OCI-LY1 (cell line): ENCODE measurements around the gene CAVIN4.

Source experiments
- H2AFZ ChIP-seq: fragments of 200-600 bp; sonication (generic), shearing (Covaris generic); 2 replicates; pipeline ENCODE4 v1.6.0; 2014; ENCODE audit warnings: antibody characterized with exemption, mild to moderate bottlenecking, low read length
- H3F3A ChIP-seq: fragments of 200-600 bp; sonication (generic), shearing (Covaris generic); 2 replicates; pipeline ENCODE4 v1.6.0; 2014; ENCODE audit warnings: mild to moderate bottlenecking, antibody characterized with exemption, low read length, moderate library complexity; ENCODE audit not compliant: insufficient read depth
- H3K27ac ChIP-seq: fragments of 200-600 bp; sonication (generic); 2 replicates; pipeline ENCODE4 v1.5.1; 2014; ENCODE audit warnings: low read length, mixed run types, mild to moderate bottlenecking, low read depth; ENCODE audit not compliant: poor library complexity, severe bottlenecking
- H3K27me3 ChIP-seq: fragments of 200-600 bp; sonication (generic); 2 replicates; pipeline ENCODE4 v1.6.0; 2014; ENCODE audit warnings: antibody characterized with exemption, mild to moderate bottlenecking, low read length, moderate library complexity; ENCODE audit not compliant: insufficient read depth
- H3K36me3 ChIP-seq: fragments of 200-600 bp; sonication (generic); 2 replicates; pipeline ENCODE4 v1.6.1; 2014; ENCODE audit warnings: mild to moderate bottlenecking, antibody characterized with exemption, low read length, moderate library complexity, mixed read lengths; ENCODE audit not compliant: insufficient read depth
- H3K4me1 ChIP-seq: fragments of 200-600 bp; sonication (generic); 2 replicates; pipeline ENCODE4 v1.5.1; 2014; ENCODE audit warnings: mild to moderate bottlenecking, low read length, moderate library complexity; ENCODE audit not compliant: insufficient read depth, severe bottlenecking
- H3K4me2 ChIP-seq: fragments of 200-600 bp; sonication (generic), shearing (Covaris generic); 2 replicates; pipeline ENCODE4 v1.6.1; 2014; ENCODE audit warnings: low read length
- H3K4me3 ChIP-seq: fragments of 200-600 bp; sonication (generic); 2 replicates; pipeline ENCODE4 v1.5.1; 2014; ENCODE audit warnings: low read length, low read depth, mild to moderate bottlenecking, mixed read lengths; ENCODE audit not compliant: poor library complexity, severe bottlenecking
- H3K79me2 ChIP-seq: fragments of 200-600 bp; shearing (Covaris generic); 2 replicates; pipeline ENCODE4 v1.6.1; 2016; ENCODE audit warnings: mixed run types, low read length, mixed read lengths; ENCODE audit not compliant: insufficient read depth
- H3K9ac ChIP-seq: fragments of 200-600 bp; sonication (generic), shearing (Covaris generic); 2 replicates; pipeline ENCODE4 v1.6.1; 2014; ENCODE audit warnings: mild to moderate bottlenecking, low read length, mixed read lengths
- H3K9me2 ChIP-seq: fragments of 200-600 bp; sonication (generic), shearing (Covaris generic); 2 replicates; pipeline ENCODE4 v1.6.1; 2014; ENCODE audit warnings: low read depth, mild to moderate bottlenecking, low read length, mixed read lengths
- H3K9me3 ChIP-seq: fragments of 200-600 bp; shearing (Covaris generic); 2 replicates; pipeline ENCODE4 v1.6.1; 2014; ENCODE audit warnings: low read length, mixed read lengths
- H4K20me1 ChIP-seq: fragments of 200-600 bp; sonication (generic), shearing (Covaris generic); 2 replicates; pipeline ENCODE4 v1.6.0; 2016; ENCODE audit warnings: mild to moderate bottlenecking, low read length; ENCODE audit not compliant: insufficient read depth
- EZH2 ChIP-seq: fragments of 200-600 bp; sonication (generic), shearing (Covaris generic); IDR thresholded peaks from 2 replicates; pipeline ENCODE4 v1.8.0; 2017; ENCODE audit warnings: borderline replicate concordance, mixed run types, mild to moderate bottlenecking, antibody characterized with exemption, low read length, moderate library complexity, mixed read lengths
- TF ChIP-seq, protein P1 (sequence below): fragments of 200-600 bp; sonication (generic), shearing (Covaris generic); IDR thresholded peaks from 2 replicates; pipeline ENCODE4 v1.5.1; 2017; ENCODE audit warnings: mild to moderate bottlenecking, antibody characterized with exemption, low read length, moderate library complexity, mixed read lengths

The CAVIN4 gene

DNA sequence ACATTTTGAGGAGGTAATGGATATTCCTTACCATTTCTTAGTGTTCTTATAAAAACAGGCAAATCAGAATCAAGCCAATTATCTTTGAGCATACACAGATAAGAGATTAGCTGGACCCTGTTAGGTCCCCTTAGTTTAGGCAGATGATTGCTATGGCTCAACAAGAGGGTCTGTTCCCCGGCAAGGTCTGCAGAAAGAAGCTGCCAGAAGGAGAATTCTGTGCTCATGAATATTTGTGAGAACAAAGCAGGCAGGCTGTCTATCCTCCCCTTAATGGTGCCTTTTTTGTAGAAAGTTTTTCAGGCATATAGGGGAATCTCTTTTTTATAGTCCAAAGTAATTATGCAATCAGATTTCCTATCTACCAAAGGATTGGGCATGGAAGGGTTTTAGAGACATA lies 27.5 kb downstream of the CAVIN4 start:
- Histone ChIP-seq H3K4me3 (no peak overlapping the region), H3K27ac (no peak overlapping the region), H3K4me1 (no peaks in the 10 kb centered on the region), H4K20me1 (no peaks in the 10 kb centered on the region), H3K79me2 (no peaks in the 10 kb centered on the region), H2AFZ (no peak overlapping the region), H3K9me2 (no peaks in the 10 kb centered on the region), H3F3A (no peaks in the 10 kb centered on the region), H3K27me3 (no peaks in the 10 kb centered on the region), H3K4me2 (no peak overlapping the region), H3K36me3 (no peaks in the 10 kb centered on the region), H3K9me3 (no peaks in the 10 kb centered on the region), H3K9ac (no peak overlapping the region)
- no peak for TF ChIP-seq EZH2
- TF ChIP-seq, protein P1, sequence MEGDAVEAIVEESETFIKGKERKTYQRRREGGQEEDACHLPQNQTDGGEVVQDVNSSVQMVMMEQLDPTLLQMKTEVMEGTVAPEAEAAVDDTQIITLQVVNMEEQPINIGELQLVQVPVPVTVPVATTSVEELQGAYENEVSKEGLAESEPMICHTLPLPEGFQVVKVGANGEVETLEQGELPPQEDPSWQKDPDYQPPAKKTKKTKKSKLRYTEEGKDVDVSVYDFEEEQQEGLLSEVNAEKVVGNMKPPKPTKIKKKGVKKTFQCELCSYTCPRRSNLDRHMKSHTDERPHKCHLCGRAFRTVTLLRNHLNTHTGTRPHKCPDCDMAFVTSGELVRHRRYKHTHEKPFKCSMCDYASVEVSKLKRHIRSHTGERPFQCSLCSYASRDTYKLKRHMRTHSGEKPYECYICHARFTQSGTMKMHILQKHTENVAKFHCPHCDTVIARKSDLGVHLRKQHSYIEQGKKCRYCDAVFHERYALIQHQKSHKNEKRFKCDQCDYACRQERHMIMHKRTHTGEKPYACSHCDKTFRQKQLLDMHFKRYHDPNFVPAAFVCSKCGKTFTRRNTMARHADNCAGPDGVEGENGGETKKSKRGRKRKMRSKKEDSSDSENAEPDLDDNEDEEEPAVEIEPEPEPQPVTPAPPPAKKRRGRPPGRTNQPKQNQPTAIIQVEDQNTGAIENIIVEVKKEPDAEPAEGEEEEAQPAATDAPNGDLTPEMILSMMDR, result no peak

DNA sequence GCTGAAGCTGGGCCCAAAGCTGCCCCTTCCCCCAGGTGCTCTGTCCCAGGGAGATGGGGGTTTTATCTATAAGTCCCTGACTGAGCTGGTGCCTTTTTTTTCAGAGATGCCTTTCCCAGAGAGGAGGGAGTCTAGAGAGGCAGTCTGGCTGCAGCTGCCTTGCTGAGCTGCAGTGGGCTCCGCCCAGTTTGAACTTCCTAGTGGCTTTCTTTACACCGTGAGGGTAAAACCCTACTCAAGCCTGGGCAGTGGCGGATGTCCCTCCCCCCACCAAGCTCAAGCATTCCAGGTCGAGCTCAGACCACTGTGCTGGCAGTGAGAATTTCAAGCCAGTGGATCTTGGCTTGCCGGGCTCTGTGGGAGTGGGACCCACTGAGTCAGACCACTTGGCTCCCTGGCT lies 41.3 kb downstream of the CAVIN4 start:
- Histone ChIP-seq H3F3A (no peaks in the 10 kb centered on the region), H3K4me3 (no peak overlapping the region), H3K27ac (no peak overlapping the region), H3K9me3 (no peaks in the 10 kb centered on the region), H3K9me2 (no peaks in the 10 kb centered on the region), H3K4me1 (no peaks in the 10 kb centered on the region), H3K36me3 (no peaks in the 10 kb centered on the region; the same call in 1 of the 2 replicates), H3K79me2 (no peaks in the 10 kb centered on the region), H4K20me1 (no peaks in the 10 kb centered on the region), H3K9ac (no peak overlapping the region), H3K4me2 (no peak overlapping the region), H3K27me3 (no peaks in the 10 kb centered on the region), H2AFZ (no peak overlapping the region)
- no peak for TF ChIP-seq EZH2
- TF ChIP-seq, protein P1, result no peak

DNA sequence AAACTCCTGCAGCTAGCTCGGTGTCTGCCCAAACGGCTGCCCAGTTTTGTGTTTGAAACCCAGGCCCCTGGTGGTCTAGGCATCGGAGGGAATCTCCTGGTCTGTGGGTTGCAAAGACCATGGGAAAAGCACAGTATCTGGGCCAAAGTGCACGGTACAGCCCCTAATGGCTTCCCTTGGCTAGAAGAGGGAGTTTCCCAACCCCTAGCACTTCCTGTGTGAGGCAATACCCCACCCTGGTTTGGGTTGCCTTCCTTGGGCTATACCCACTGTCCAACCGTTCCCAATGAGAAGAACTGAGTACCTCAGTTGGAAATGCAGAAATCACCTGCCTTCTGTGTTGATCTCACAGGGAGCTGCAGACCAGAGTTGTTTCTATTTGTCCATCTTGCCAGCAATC lies 41.8 kb downstream of the CAVIN4 start:
- H3K4me3 ChIP-seq, result no peak overlapping the region
- H3K4me2 ChIP-seq, result no peak overlapping the region

More for the DNA sequence above, 41.8 kb downstream of the CAVIN4 start:
- Histone ChIP-seq H3K36me3 (no peaks in the 10 kb centered on the region; the same call in 1 of the 2 replicates), H3K27ac (no peak overlapping the region), H3K27me3 (no peaks in the 10 kb centered on the region), H3K9ac (no peak overlapping the region), H2AFZ (no peak overlapping the region), H3K9me3 (no peaks in the 10 kb centered on the region), H3K4me1 (no peaks in the 10 kb centered on the region), H3K79me2 (no peaks in the 10 kb centered on the region), H3K9me2 (no peaks in the 10 kb centered on the region), H4K20me1 (no peaks in the 10 kb centered on the region), H3F3A (no peaks in the 10 kb centered on the region)
- no peak for TF ChIP-seq EZH2
- TF ChIP-seq, protein P1, result no peak
